Germinal center (tissue), 1 donor: ENCODE data around the gene KHK.

ENCODE experiments used
- DNase-seq: peaks from one replicate; pipeline ENCODE4 v3.0.0; 2012; ENCODE audit warnings: mixed read lengths, low spot score

The KHK gene

DNA sequence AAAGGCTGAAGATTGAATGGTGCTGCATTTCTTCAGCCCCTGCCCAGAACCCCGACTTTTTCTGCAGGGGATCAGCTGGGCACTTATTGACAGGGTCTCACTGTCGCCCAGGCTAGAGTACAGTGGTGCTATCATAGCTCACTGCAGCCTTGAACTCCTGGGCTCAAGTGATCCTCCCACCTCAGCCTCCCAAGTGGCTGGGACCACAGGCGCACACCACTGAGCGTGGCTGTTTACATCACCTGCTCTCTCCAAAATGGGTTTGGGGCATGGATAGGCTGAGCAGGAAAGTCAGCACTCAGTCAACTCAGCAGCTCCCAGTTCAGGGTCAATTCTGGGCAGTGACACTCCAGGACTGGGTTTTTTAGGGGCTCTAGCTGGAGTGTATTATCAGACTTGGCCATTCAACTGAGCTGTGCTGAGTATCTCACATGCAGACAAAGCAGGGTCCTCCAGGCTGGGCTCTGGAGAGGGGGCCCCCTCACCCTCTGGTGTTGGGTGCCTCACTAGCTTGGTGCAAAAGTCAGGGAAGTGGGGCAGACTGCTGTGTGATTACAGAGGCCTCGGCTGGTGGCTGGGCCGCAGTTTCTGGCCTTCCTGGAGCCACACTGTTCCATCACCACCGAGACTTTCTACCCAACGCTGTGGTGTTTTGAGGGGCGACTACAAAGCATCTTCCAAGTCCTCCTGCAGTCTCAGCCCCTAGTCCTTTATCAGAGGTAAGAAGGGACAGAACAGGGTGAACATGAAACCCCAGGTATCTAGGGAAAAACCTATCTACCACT lies 41.5 kb downstream of the KHK start:
- DNase-seq = no peak

DNA sequence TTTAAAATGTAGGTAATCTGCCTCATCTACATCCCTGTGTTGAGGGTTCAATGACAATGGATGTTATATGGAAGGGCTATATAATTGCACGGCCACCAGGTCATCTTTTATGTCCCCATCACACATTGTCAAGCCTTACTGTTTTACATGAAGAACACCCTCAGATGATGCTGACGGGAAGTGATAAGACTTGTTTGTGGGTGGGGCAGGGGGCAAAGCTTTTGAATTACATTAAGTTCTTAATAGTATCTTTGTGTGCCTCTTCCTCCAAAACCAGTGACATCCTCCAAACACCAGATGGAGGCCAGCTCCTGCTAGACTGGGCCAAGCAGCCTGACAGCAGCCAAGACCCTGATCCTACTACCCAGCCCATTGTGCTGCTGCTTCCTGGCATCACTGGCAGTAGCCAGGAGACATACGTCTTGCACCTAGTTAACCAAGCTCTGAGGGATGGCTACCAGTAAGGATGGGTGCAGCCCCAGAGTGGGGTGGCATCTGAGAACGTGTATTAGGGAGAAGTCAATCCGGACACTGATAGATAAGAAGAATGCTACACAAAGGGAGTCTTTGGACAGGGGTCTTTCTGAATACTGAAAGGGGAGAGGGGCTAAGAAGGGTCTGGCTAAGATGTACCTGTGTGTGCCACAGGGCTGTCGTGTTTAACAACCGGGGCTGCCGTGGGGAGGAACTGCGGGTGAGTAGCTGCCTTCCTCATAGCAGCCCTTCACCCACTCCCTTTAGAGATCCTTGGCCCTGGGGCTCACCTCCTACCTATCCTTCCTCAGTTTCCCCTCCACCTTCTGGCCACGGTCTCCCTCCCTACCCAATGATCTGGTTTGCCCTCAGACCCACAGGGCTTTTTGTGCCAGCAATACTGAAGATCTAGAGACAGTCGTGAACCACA lies 42.3 kb downstream of the KHK start:
- no peak for DNase-seq

DNA sequence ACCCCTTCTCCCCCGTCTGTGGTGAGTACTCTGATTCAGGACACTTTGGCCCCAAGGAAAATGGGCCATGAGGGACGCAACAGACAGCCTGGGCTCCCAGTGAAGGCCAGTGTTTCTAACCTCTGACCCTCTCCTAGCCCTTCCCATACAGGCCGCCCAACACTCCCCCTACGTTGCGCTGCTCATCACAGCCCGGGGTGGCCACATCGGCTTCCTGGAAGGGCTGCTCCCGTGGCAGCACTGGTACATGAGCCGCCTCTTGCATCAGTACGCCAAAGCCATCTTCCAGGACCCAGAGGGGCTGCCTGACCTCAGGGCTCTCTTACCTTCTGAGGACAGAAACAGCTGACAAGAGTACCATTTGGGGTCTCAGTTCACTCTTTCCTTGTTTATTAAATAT lies 43.8 kb downstream of the KHK start:
- no peak for DNase-seq

DNA sequence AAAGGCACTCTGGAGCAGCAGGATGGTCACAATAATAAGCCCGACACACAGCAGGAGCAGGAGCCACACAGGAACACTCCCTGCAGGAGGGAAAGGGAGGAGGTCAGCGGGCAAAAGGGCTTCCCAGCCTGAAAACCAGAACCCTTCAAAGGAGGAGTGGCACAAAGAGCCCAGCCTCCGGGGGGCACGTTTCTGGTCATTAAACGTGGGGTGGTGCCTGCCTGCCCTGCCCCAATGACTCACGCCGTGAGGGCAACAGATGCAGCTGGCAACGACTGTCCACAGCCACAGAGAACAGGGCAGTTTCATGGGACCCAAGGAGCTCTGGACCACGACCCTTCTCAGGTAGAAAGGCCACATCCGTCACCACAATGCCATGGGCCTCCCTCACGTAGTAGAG lies 44.9 kb downstream of the KHK start:
- no peak for DNase-seq

DNA sequence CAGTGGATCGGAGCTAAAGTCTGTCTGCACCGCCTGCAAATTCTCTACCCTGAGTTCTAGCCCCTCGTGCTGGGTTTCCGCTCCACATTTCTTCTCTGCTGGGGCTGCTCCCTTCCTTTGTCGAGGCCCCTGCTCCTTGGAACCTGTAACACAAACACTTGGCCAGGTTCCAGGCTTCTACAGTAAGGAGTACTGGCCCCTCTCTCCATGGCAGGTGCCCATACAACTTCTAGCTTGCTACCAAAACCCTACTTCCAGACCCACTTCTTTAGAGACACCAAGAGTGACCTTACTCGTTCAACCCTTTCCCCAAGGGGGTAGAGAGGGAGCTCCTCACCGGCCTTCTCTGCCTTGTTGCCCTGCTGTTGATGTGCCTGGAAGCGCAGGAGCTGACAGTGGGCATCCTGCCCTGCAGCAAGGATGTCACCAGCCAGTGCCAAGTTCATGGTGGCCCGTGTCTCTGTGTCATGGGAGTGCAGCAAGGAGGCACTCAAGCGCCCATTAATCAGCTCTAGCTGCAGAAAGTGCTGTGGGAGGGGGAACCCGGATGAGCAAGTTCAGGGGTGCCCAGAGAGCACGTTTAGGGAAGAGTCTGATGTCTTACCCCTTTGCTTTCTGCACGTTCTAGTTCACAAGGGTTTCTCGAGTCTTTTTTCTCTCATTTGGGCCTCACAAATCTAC lies 46.8 kb downstream of the KHK start:
- no peak for DNase-seq

DNA sequence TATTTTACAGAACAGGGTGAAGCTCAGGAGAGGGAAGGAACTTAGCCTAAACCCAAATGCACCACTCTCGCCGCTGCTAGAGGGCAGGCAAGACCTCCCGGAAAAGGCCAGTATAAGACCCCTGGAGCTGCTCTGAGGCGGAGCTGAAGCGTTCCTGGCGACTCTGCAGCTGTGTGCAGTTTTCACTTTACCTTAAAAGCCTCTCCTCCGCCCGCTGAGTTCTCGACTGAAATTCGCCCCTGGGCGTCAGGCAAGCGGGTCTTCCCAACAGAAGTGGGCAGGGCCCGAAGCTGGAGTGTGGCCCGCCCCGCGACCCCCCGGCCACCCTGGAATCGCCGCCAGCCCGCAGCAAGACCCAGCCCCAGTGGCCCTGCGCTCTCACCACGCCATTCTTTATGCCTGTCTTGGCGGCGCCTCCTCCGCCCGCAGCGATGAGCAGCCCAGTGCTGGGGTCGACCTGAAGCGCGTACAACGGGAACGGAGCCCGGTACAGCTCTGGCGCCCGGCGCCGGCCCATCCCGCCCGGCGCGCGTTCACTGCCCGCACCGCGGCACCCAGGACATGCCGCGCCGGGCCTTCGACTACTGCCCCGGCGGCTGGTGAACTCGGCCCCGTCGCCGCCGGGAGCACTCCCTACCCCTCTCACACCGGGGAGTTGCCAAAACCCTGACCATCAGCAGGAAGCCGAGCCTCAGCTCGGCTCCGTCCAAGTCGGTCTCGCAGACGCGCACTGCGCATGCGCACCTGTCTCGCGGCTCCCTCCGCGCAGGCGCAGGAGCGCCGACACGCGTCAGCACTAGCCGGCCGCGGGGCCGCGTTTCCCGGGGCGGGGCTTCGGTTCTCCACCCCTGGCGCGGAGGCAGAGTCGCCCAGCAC lies 47.6 kb downstream of the KHK start, which contains the start of gene PREB:
PREB (minus strand) TSS at position 732 of the 876 bp plus-strand sequence; CDS start at position 517, 215 bp downstream.
- DNase-seq = peak; percentile 98

DNA sequence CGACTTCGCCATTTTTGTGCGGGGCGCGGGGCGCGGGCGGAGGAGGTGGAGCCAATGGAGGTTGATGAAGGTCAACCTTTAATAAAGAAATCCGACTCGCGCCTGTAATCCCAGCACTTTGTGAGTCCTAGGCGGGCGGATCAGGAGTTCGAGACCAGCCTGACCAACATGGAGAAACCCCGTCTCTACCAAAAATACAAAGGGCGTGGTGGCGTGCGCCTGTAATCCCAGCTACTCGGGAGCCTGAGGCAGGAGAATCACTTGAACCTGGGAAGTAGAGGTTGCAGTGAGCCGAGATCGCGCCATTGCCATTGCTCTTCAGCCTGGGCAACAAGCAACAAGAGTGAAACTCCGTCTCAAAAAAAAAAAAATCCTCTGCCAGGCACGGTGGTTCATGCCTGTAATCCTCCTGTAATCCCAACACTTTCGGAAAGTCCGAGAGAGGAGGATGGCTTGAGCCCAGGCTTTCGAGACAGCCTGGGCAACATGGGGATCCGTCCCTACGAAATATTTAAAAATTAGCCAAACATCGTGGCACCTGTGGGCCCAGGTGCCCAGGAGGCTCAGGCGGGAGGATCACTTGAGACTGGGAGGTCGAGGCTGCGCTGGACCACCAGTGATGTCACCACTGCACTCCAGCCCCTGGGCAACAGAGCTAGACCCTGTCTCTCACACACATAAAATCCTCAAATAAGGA lies 48.4 kb downstream of the KHK start:
- DNase-seq = no peak

DNA sequence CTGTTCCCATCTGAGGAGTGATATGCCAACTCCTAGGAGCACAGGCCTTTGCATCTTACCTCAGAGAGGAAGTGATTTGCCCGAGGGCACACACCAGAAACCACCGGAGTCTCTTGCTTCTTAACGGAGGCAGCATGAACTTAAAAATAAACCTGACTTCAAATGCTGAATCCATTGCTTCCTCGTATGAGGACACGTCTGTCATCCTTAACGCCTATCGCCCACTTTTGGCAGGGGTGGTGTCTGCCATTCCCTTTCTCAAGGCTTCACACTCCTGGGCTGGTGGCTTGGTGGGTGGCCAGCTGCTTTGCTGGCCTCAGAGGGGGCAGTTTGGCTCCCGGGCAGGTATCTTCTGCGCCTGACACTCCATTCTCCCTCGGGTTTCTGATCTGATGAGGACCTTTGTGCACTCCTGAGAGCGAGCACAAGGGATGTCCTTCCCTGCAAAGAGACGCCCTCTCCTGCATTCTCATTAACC lies 48.9 kb downstream of the KHK start:
- DNase-seq = no peak

DNA sequence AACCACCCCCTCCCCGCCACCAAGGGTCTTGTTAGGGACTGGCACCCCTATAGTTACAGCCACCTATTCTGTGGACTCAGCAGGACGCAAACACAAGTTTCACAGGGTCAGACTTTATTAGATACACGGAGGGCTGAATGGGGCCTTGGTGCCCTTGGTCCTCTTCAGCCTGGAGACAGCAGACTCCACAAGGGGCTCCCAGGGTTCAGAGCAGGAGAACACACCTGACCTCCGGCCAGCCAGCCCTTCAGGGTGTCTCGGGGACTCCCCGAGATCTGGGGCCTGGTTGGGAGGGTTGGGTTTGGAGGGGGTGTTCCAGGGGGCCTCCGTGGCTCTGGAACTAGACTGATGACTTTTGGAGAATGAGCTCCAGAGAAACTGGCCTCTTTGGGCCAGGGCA lies 50.2 kb downstream of the KHK start:
- no peak for DNase-seq

DNA sequence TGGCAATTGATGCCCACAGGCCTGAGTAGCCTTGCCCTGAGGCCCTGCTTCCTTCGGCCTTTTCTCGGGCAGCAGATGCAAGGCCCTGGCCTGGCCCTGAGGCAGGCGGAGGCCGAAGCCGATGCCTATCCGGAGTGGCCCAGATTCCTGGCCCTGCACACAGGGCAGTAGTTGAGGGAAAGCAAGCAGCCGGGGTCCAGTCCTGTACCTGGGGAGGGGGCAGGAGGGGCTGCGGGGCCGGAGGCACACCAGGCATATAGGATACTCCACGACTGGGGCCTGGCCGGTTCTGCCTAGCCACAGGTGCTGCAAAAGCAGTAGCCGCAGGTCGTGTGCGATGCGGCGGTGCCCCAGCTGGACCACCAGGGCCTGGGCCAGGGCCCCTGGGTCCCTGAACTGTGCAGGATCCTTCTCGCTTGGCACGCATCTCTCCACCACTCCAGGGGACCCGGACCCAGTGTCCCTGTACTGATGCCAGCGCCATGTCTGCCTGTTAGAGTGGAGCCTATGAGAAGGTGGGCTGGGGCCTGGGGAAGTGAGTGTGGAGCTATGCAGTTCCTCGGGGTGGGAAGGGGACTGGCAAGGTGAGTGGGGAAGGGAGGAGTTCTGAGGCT lies 50.9 kb downstream of the KHK start:
- DNase-seq = no peak

DNA sequence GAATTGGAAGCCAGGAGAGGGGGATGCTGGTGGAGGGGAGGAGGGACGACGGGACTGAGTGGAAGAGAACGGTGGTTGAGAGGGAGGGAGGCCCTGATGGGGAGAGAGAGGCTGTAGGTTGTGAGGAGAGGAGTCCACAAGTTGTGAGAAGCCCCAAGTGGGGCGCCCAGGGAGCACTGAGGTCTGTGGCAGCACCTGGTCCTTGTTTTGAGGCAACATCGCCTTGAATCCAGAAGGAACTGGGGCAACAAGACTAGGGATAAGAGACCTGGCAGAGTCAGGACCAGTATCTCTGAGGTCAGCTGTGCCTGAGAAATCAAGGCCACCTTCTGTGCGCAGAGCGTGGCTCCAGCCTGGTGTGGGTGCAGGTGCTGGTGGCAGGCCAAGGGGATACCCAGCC lies 51.5 kb downstream of the KHK start:
- no peak for DNase-seq

DNA sequence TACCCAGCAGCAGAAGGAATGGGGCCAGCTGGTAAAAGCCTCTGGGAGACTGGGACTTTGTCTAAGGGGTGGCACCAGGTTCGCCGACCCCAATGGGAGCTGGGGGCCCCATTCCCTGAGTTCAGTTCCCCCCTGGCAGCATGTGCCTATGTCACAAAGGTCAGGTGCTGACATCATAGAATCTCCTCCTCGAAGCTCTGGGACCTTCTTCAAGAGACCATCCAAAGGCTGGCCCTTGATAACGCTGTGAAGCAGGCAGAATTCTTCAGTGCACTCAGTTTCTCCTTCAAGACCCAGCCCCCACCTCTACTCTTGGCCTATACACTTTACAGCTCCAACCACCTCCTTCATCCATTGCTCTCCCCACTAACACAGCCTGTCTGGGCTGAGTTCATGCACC lies 52.7 kb downstream of the KHK start, which contains the start of gene PRR30:
PRR30 (minus strand) TSS at position 101 of the 400 bp plus-strand sequence. CDS start 1,081 bp downstream, outside the sequence.
- no peak for DNase-seq

DNA sequence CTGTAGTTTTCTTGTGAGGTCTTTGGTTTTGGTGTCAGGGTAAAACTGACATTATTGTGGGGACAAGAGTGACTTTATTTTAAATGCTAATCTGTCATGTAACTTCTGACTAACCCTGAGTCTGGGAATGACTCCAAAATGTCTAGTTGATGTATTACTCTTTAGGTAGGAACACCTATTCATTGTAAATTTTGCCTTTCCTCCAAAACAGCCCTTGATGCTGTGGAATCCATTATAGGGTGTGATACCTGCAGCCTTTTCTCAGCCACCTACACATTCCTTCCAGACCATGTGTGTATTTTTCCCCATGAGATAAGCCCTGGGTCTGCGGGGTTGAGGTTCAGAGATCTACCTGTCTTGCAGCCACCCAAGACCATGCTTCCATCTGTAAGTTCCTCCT lies 56.7 kb downstream of the KHK start:
- DNase-seq = no peak

DNA sequence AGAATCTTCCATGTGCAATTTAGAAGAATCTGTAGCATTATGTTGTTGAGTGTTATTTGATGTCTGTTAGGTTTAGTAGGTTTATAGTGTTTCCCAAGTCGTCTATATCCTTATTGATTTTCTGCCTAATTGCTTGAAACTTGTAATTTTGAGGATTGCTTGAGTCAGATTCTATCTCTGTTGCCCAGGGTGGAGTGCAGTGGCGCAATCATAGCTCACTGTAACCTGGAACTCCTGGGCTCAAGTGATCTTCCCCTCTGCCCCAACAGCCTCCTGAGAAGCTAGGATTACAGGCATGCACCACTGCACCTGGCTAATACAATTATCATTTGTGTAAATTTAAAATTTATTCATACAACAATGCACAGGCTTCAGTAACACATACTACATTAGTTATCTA lies 59.1 kb downstream of the KHK start:
- no peak for DNase-seq

DNA sequence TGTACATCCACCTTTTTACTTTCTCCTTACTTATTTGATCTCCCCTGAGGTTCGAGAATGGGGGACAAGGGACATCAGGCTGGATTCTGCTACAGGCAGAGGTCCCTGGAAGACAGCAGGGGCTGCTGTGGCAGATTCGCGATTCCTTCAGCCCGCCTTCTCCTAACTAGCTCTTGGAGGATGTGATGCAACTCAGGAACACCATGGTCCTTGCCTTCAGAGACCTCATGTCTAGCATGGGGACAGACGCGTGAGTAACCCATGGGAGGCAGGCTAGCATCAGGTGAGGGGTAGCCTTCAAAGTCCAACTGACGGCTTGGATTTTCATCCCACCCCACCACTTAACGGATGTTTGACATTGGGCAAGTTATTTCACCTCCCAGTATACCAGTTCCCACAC lies 61.4 kb downstream of the KHK start:
- DNase-seq = no peak

DNA sequence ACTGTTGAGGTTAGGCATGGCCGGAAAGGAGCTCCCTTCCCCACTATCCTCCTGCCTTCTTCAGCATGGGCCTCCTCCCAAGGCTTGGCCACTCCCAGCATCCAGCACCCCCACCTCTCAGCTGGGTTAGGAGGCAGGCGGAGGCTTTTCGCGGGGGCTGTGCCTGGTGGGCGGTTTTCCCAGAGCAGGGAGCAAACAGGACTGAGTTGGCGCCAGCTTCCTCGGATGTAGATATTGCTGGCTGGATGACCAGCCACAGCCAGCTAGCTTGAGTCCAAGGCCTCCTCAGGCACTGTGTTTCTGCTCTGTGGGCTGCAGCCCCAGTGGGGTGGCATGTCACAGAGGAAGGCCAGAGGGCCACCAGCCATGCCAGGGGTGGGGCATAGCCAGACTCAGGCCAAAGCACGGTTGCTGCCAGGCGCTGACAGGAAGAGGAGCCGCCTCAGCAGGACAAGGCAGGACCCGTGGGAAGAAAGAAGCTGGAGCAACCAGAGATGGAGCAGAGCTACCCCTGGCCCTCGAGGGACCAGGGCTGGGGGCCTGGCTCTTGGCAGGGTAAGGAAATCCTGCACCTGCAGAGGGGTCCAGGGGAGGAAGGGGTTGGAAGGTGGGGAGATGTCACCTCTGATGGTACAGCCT lies 62.3 kb downstream of the KHK start, which contains the start of gene TCF23:
TCF23 (plus strand) TSS at position 204 of the 639 bp plus-strand sequence; CDS start at position 334, 130 bp downstream.
- DNase-seq = no peak

DNA sequence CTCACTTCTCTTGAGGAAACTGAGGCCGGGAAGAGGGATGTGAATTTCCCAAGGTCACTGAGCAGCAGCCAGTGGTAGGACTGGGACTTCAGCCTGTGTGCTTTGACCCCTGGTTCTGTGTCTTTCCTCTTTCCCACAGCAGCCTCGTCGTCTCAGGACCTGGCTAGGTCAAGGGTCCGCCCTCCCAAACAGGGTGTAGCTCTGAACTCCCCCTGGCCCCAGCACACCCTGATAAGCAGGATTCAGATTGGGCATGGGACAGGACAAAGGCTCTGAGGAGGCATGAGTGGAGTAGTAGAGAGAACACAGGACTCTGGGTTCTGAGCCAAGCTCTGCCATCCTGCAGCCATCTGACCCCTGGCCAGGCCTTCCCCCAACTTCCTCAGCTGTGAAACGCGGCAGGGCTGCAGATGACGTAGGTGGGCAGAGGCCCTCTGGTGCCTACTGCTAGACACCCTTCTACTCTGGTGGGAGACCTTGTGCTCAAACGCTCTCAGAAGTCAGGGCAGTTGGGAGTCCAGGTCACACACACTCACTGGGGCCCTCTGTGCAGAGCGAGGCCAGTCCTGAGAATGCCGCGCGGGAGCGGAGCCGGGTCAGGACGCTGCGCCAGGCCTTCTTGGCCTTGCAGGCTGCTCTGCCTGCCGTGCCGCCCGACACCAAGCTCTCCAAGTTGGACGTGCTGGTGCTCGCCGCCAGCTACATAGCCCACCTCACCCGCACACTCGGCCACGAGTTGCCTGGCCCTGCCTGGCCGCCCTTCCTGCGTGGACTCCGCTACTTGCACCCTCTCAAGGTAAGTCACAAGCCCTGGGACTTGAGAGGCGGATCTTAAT lies 63.2 kb downstream of the KHK start:
- DNase-seq = no peak
